IMR-90 (cell line): ENCODE results near the gene LILRA2. TPM values are rescaled to one million over a fixed set of nuclear protein-coding genes. Genes with fewer than 3 reads are reported as not detected.

ENCODE experiments used
- ATAC-seq: fragments of 200-7000 bp; cut with Tn5 transposase; 2 replicates; pipeline ENCODE4 v1.9.1; 2020; ENCODE audit warnings: low read depth, mild to moderate bottlenecking, moderate library complexity
- BruUV-seq: library from RNA; stranded (reverse); fragments of 400-500 nt; replicated peaks from 2 replicates; lab custom pipeline; 2021; lab: Mats Ljungman, UMichigan
- CTCF ChIA-PET: fragments of 300-600 bp; formaldehyde crosslinking; extraction: SDS; loops from one replicate; lab custom pipeline; 2021; ENCODE audit warnings: antibody characterized with exemption; lab: Yijun Ruan, JAX
- POLR2A ChIA-PET: fragments of 300-600 bp; sonication (Branson Sonifier 250); formaldehyde crosslinking; loops from one replicate; lab custom pipeline; 2022; ENCODE audit warnings: antibody characterized with exemption; ENCODE audit not compliant: unreplicated experiment; lab: Charles Lee
- DNase-seq: peaks from one replicate; pipeline ENCODE4 v3.0.0; 2013
- H2AFZ ChIP-seq: replicated peaks from 2 replicates; pipeline ENCODE3; 2013; ENCODE audit warnings: low read length, mild to moderate bottlenecking; ENCODE audit not compliant: poor library complexity
- H2AK5ac ChIP-seq: 2 replicates; pipeline ENCODE4 v1.6.1; 2013; ENCODE audit warnings: low read depth, low read length, inconsistent platforms
- H2AK9ac ChIP-seq: replicated peaks from 2 replicates; pipeline ENCODE3; 2013; ENCODE audit warnings: mild to moderate bottlenecking, low read depth, low read length, moderate library complexity; ENCODE audit not compliant: poor library complexity
- H2BK120ac ChIP-seq: 2 replicates; pipeline ENCODE4 v1.6.1; 2013; ENCODE audit warnings: low read depth, low read length, inconsistent platforms
- H2BK15ac ChIP-seq: 3 replicates; pipeline ENCODE4 v1.6.1; 2013; ENCODE audit warnings: low read depth, low read length, inconsistent platforms
- H2BK20ac ChIP-seq: 2 replicates; pipeline ENCODE4 v1.6.1; 2013; ENCODE audit warnings: low read depth, mild to moderate bottlenecking, inconsistent platforms, low read length, moderate library complexity
- H2BK5ac ChIP-seq: 2 replicates; pipeline ENCODE4 v1.6.1; 2013; ENCODE audit warnings: mild to moderate bottlenecking, low read depth, low read length, inconsistent platforms; ENCODE audit not compliant: poor library complexity, severe bottlenecking
- H3K14ac ChIP-seq: replicated peaks from 2 replicates; pipeline ENCODE4 v1.6.1; 2013; ENCODE audit warnings: low read depth, low read length, inconsistent platforms
- H3K18ac ChIP-seq: 2 replicates; pipeline ENCODE4 v1.6.1; 2013; ENCODE audit warnings: low read depth, low read length, control low read depth
- H3K23ac ChIP-seq: 2 replicates; pipeline ENCODE4 v1.6.1; 2013; ENCODE audit warnings: low read depth, low read length, inconsistent platforms
- H3K27ac ChIP-seq: 2 replicates; pipeline ENCODE4 v1.5.1; 2013; ENCODE audit warnings: mild to moderate bottlenecking, control low read depth, low read length; ENCODE audit not compliant: insufficient read depth
- H3K27me3 ChIP-seq: 2 replicates; pipeline ENCODE4 v1.6.1; 2013; ENCODE audit warnings: low read length; ENCODE audit not compliant: control insufficient read depth, insufficient read depth
- H3K36me3 ChIP-seq: 2 replicates; pipeline ENCODE4 v1.6.1; 2013; ENCODE audit warnings: low read length, mixed read lengths; ENCODE audit not compliant: control insufficient read depth, insufficient read depth
- H3K4ac ChIP-seq: 2 replicates; pipeline ENCODE4 v1.6.1; 2013; ENCODE audit warnings: low read depth, low read length, inconsistent platforms
- H3K4me1 ChIP-seq: 2 replicates; pipeline ENCODE4 v1.6.1; 2013; ENCODE audit warnings: low read length, mixed read lengths; ENCODE audit not compliant: control insufficient read depth, insufficient read depth
- H3K4me2 ChIP-seq: 2 replicates; pipeline ENCODE4 v1.6.1; 2013; ENCODE audit warnings: low read depth, mild to moderate bottlenecking, control low read depth, low read length, moderate library complexity
- H3K4me3 ChIP-seq: 2 replicates; pipeline ENCODE4 v1.5.1; 2013; ENCODE audit warnings: low read depth, mild to moderate bottlenecking, control low read depth, low read length, moderate library complexity; ENCODE audit not compliant: insufficient read depth
- H3K56ac ChIP-seq: 2 replicates; pipeline ENCODE4 v1.6.1; 2013; ENCODE audit warnings: low read length, inconsistent platforms; ENCODE audit not compliant: insufficient read depth; ENCODE audit errors: extremely low read depth
- H3K79me1 ChIP-seq, 2 experiments: 2 replicates each; pipeline ENCODE4 v1.6.1; 2013; ENCODE audit warnings: low read length in 2 of 2, inconsistent platforms in 1 of 2, low read depth in 1 of 2
- H3K9ac ChIP-seq: 2 replicates; pipeline ENCODE4 v1.6.1; 2013; ENCODE audit warnings: low read depth, low read length, control low read depth
- H3K9me1 ChIP-seq: 2 replicates; pipeline ENCODE4 v1.6.1; 2013; ENCODE audit warnings: low read length, inconsistent platforms; ENCODE audit not compliant: insufficient read depth
- H3K9me3 ChIP-seq: 2 replicates; pipeline ENCODE4 v1.6.1; 2013; ENCODE audit warnings: low read length; ENCODE audit not compliant: control insufficient read depth, insufficient read depth
- H4K20me1 ChIP-seq: 2 replicates; pipeline ENCODE4 v1.6.1; 2013; ENCODE audit warnings: low read length, inconsistent platforms; ENCODE audit not compliant: insufficient read depth
- H4K5ac ChIP-seq: 2 replicates; pipeline ENCODE4 v1.6.1; 2013; ENCODE audit warnings: mild to moderate bottlenecking, low read depth, low read length, control low read depth
- H4K8ac ChIP-seq, 2 experiments: 2 replicates each; pipeline ENCODE4 v1.6.1; 2013; ENCODE audit warnings: low read depth in 2 of 2, low read length in 2 of 2, control low read depth in 1 of 2, inconsistent platforms in 1 of 2
- H4K91ac ChIP-seq: 2 replicates; pipeline ENCODE4 v1.6.1; 2013; ENCODE audit warnings: low read depth, low read length, inconsistent platforms; ENCODE audit not compliant: insufficient read depth
- CEBPB ChIP-seq: IDR thresholded peaks from 2 replicates; pipeline ENCODE4 v1.6.1; 2012; ENCODE audit warnings: low read depth, low read length, improper control_type of control experiment
- CHD1 ChIP-seq: IDR thresholded peaks from 2 replicates; pipeline ENCODE4 v1.6.1; 2012; ENCODE audit warnings: low read depth, low read length, improper control_type of control experiment
- MAFK ChIP-seq: IDR thresholded peaks from 2 replicates; pipeline ENCODE4 v1.6.1; 2012; ENCODE audit warnings: low read depth, low read length, improper control_type of control experiment
- MAZ ChIP-seq: IDR thresholded peaks from 2 replicates; pipeline ENCODE4 v1.6.1; 2012; ENCODE audit warnings: low read depth, mild to moderate bottlenecking, low read length, improper control_type of control experiment, moderate library complexity, borderline replicate concordance
- POLR2A ChIP-seq: IDR thresholded peaks from 2 replicates; pipeline ENCODE4 v1.6.1; 2012; ENCODE audit warnings: mild to moderate bottlenecking, low read depth, low read length
- RAD21 ChIP-seq: IDR thresholded peaks from 2 replicates; pipeline ENCODE4 v1.6.1; 2012; ENCODE audit warnings: low read length, improper control_type of control experiment
- SMC3 ChIP-seq: fragments of 150-350 bp; IDR thresholded peaks from 2 replicates; pipeline ENCODE4 v1.6.1; 2016; ENCODE audit warnings: low read depth, mild to moderate bottlenecking, antibody characterized with exemption, low read length, moderate library complexity
- WGBS, 2 experiments: methylation state at CpG; one replicate each; pipeline versions ENCODE4 v1.1.5 to v1.1.7; 2013; ENCODE audit warnings: missing lambda C conversion rate in 2 of 2; ENCODE audit not compliant: insufficient read length in 1 of 2; ENCODE audit errors: extremely low coverage in 2 of 2; 5-methylcytosine and 5-hydroxymethylcytosine counted together
- dilution Hi-C: fragments of 300-500 bp; cut with HindIII; formaldehyde crosslinking; loops from one replicate; pipeline ENCODE4 v1.14.3; 2018; ENCODE audit warnings: low sequenced_read_pairs; ENCODE audit not compliant: unreplicated experiment
- in situ Hi-C: fragments of 300-500 bp; cut with MboI; formaldehyde crosslinking; loops from 3 replicates; pipeline ENCODE4 v1.14.3; 2019; ENCODE audit warnings: low sequenced_read_pairs, inconsistent platforms, mixed read lengths
- intact Hi-C: fragments of 100-400 bp; cut with micrococcal nuclease; formaldehyde crosslinking; loops from 2 replicates; pipeline ENCODE4 v1.10.0; 2022
- polyA plus RNA-seq, 3 experiments: library from polyadenylated mRNA; depleted of rRNA; stranded (reverse); fragments of >200 nt; gene quantifications; 2 replicates each; pipeline ENCODE4 v1.2.3, GENCODE V29; 2012; ENCODE audit warnings: low replicate concordance in 1 of 3
- total RNA-seq: library from RNA; depleted of rRNA; stranded (reverse); fragments of >200 nt; gene quantifications from 2 replicates; pipeline ENCODE4 v1.2.3, GENCODE V29; 2012
- TF ChIP-seq, protein P1 (sequence below): fragments of 150-350 bp; IDR thresholded peaks from 2 replicates; pipeline ENCODE4 v1.6.1; 2016; ENCODE audit warnings: low read depth, mild to moderate bottlenecking, low read length, moderate library complexity, borderline replicate concordance

LILRA2 gene
- total and polyA plus RNA-seq, 2 of the 4 experiments (the other 2 are of a cell fraction), result not detected

DNA sequence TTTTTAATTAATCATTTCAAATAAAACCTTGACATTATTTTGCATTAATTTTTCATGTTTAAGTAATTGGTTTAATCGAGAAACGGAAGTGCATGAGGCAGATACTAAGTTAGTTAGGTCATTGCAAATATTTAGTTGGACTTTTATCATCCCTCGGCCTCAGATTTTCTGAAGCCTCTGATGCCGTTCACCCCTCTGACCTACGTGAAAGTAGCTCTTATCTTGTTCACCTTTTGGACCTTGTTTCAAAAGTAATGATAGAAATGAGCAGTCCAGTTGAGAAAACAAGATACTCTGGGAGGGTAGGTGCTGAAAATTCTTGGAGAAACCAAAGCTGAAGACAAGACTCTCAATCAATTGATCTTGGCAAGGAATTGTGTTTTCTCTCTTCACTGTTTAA lies 48.0 kb upstream of the LILRA2 start (continued):
- TF ChIP-seq, protein P1, sequence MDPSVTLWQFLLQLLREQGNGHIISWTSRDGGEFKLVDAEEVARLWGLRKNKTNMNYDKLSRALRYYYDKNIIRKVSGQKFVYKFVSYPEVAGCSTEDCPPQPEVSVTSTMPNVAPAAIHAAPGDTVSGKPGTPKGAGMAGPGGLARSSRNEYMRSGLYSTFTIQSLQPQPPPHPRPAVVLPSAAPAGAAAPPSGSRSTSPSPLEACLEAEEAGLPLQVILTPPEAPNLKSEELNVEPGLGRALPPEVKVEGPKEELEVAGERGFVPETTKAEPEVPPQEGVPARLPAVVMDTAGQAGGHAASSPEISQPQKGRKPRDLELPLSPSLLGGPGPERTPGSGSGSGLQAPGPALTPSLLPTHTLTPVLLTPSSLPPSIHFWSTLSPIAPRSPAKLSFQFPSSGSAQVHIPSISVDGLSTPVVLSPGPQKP, result no peak

GRCh38 chr19:54526972-54527371 lies 46.6 kb upstream of the LILRA2 start:
- H3K4ac ChIP-seq, result no peak overlapping the region
- no peak overlapping the region for H2BK15ac ChIP-seq
- no peak overlapping the region for H2BK120ac ChIP-seq
- no peak overlapping the region for H2AFZ ChIP-seq
- ATAC-seq (no peak), DNase-seq (no peak)
- 69% methylated on average over 15 of the region's 26 CpGs; no CpG with 5 or more reads in 1 of the 2 experiments for WGBS, 2 experiments
- H3K14ac ChIP-seq, result no peak overlapping the region
- no peak overlapping the region for H2BK20ac ChIP-seq
- no TSS peak for BruUV-seq
- no peaks in the 10 kb centered on the region for H4K20me1 ChIP-seq
- H3K79me1 ChIP-seq, result no peaks in the 10 kb centered on the region
- intact Hi-C loops, result no loop called here
- no peak overlapping the region for H3K9ac ChIP-seq
- H4K8ac ChIP-seq, result no peak overlapping the region
- no peaks in the 10 kb centered on the region for H3K27me3 ChIP-seq
- H3K9me3 ChIP-seq, result peaks cover 17% of the 10 kb centered on the region
- no peak overlapping the region for H4K91ac ChIP-seq
- no peak overlapping the region for H2AK9ac ChIP-seq
- no peak overlapping the region for H3K4me2 ChIP-seq
- dilution Hi-C loops, result no loop called here
- no peak overlapping the region for H2BK5ac ChIP-seq
- H4K5ac ChIP-seq, result no peak overlapping the region
- no peak overlapping the region for H3K56ac ChIP-seq
- H3K18ac ChIP-seq, result no peak overlapping the region
- in situ Hi-C loops, result no loop called here
- H3K9me1 ChIP-seq, result no peaks in the 10 kb centered on the region
- POLR2A ChIA-PET, result no interaction called here
- no peaks in the 10 kb centered on the region for H3K4me1 ChIP-seq
- no peak for TF ChIP-seq RAD21
- no peak for TF ChIP-seq POLR2A
- TF ChIP-seq CEBPB, result no peak
- TF ChIP-seq MAZ, result no peak
- no peak for TF ChIP-seq SMC3
- TF ChIP-seq, protein P1, result no peak
- no peak for TF ChIP-seq CHD1
- no peak for TF ChIP-seq MAFK
- no peak overlapping the region for H3K27ac ChIP-seq
- no peak overlapping the region for H3K23ac ChIP-seq
- no peak overlapping the region for H3K4me3 ChIP-seq
- no peak overlapping the region for H2AK5ac ChIP-seq
- H3K36me3 ChIP-seq, result no peaks in the 10 kb centered on the region
- CTCF ChIA-PET, result no interaction called here
